HEK293 (cell line): Measurements from ENCODE around the gene MITF.

Experiments
- CTCF ChIA-PET: fragments of 350-600 bp; formaldehyde crosslinking; extraction: SDS; loops from one replicate; lab custom pipeline; 2021; ENCODE audit warnings: antibody characterized with exemption; lab: Yijun Ruan, JAX
- POLR2A ChIA-PET: fragments of 300-600 bp; formaldehyde crosslinking; extraction: SDS; loops from one replicate; lab custom pipeline; 2020; ENCODE audit warnings: antibody characterized with exemption, inconsistent platforms; lab: Yijun Ruan, JAX
- H3K27ac ChIP-seq: fragments of 200-500 bp; sonication (Bioruptor generic); 2 replicates; pipeline ENCODE4 v1.5.1; 2014; ENCODE audit warnings: low read depth, low read length, control low read depth, inconsistent platforms; ENCODE audit errors: extremely low read depth
- H3K36me3 ChIP-seq, 2 experiments: fragments of 200-500 bp in 1 of 2; sonication (Bioruptor generic) in 1 of 2; 1 replicate in 1 of 2; 2 replicates in 1 of 2; pipeline ENCODE4 v1.5.1; 2014 to 2017; ENCODE audit warnings: inconsistent platforms in 2 of 2, low read length in 2 of 2; ENCODE audit not compliant: control insufficient read depth in 2 of 2, insufficient read depth in 1 of 2
- H3K4me1 ChIP-seq: fragments of 200-500 bp; sonication (Bioruptor generic); 2 replicates; pipeline ENCODE4 v1.5.1; 2014; ENCODE audit warnings: mild to moderate bottlenecking, low read length, inconsistent platforms; ENCODE audit not compliant: control insufficient read depth, insufficient read depth
- H3K4me3 ChIP-seq: 2 replicates; pipeline ENCODE4 v1.5.1; 2011; ENCODE audit warnings: low read depth, mild to moderate bottlenecking, control low read depth, low read length, moderate library complexity
- H3K9me3 ChIP-seq: fragments of 200-500 bp; sonication (Bioruptor generic); 2 replicates; pipeline ENCODE4 v1.5.1; 2014; ENCODE audit warnings: low read depth, low read length, inconsistent platforms; ENCODE audit not compliant: control insufficient read depth, insufficient read depth
- GFI1B ChIP-seq: fragments of 450-650 bp; formaldehyde crosslinking; IDR thresholded peaks from 2 replicates; pipeline ENCODE4 v1.5.1; 2016; ENCODE audit warnings: missing biosample characterization, missing genetic modification characterization
- GLI4 ChIP-seq: fragments of 450-650 bp; formaldehyde crosslinking; IDR thresholded peaks from 2 replicates; pipeline ENCODE4 v1.5.1; 2016; ENCODE audit warnings: missing biosample characterization, missing genetic modification characterization
- HIC1 ChIP-seq: fragments of 450-650 bp; formaldehyde crosslinking; IDR thresholded peaks from 2 replicates; pipeline ENCODE4 v1.5.1; 2016; ENCODE audit warnings: missing biosample characterization, missing genetic modification characterization
- KLF1 ChIP-seq: fragments of 450-650 bp; formaldehyde crosslinking; IDR thresholded peaks from 2 replicates; pipeline ENCODE4 v1.5.1; 2016; ENCODE audit warnings: missing biosample characterization, missing genetic modification characterization
- SETDB1 ChIP-seq: IDR thresholded peaks from one replicate; pipeline ENCODE4 v1.6.1; 2017; ENCODE audit warnings: mild to moderate bottlenecking, low read length, moderate library complexity, mixed read lengths; ENCODE audit not compliant: insufficient read length
- TRIM28 ChIP-seq: IDR thresholded peaks from 2 replicates; pipeline ENCODE4 v1.6.1; 2011; ENCODE audit warnings: low read length, control low read depth, borderline replicate concordance
- ZBTB20 ChIP-seq: fragments of 450-650 bp; formaldehyde crosslinking; IDR thresholded peaks from 2 replicates; pipeline ENCODE4 v1.5.1; 2016; ENCODE audit warnings: missing biosample characterization, missing genetic modification characterization
- ZBTB44 ChIP-seq: fragments of 450-650 bp; IDR thresholded peaks from 2 replicates; pipeline ENCODE4 v1.5.1; 2018; ENCODE audit warnings: missing biosample characterization, mild to moderate bottlenecking, missing genetic modification characterization
- ZBTB48 ChIP-seq: fragments of 450-650 bp; formaldehyde crosslinking; IDR thresholded peaks from 2 replicates; pipeline ENCODE4 v1.5.1; 2016; ENCODE audit warnings: missing biosample characterization, missing genetic modification characterization
- ZBTB49 ChIP-seq: fragments of 450-650 bp; formaldehyde crosslinking; IDR thresholded peaks from 2 replicates; pipeline ENCODE4 v1.5.1; 2016; ENCODE audit warnings: missing biosample characterization, missing genetic modification characterization, low read depth
- ZNF19 ChIP-seq: fragments of 450-650 bp; formaldehyde crosslinking; IDR thresholded peaks from 2 replicates; pipeline ENCODE4; 2016; ENCODE audit warnings: missing biosample characterization, missing genetic modification characterization, low read depth
- ZNF248 ChIP-seq: fragments of 450-650 bp; formaldehyde crosslinking; IDR thresholded peaks from 2 replicates; pipeline ENCODE4 v1.5.1; 2017; ENCODE audit warnings: missing biosample characterization, missing genetic modification characterization
- ZNF692 ChIP-seq: fragments of 450-650 bp; formaldehyde crosslinking; IDR thresholded peaks from 2 replicates; pipeline ENCODE4 v1.5.1; 2016; ENCODE audit warnings: missing biosample characterization, missing genetic modification characterization
- ZNF791 ChIP-seq: fragments of 450-650 bp; formaldehyde crosslinking; IDR thresholded peaks from 2 replicates; pipeline ENCODE4 v1.5.1; 2016; ENCODE audit warnings: missing biosample characterization, missing genetic modification characterization
- ZSCAN30 ChIP-seq: fragments of 450-650 bp; IDR thresholded peaks from 2 replicates; pipeline ENCODE4 v1.5.1; 2018; ENCODE audit warnings: missing biosample characterization, mild to moderate bottlenecking, missing genetic modification characterization, moderate library complexity

The MITF gene

DNA sequence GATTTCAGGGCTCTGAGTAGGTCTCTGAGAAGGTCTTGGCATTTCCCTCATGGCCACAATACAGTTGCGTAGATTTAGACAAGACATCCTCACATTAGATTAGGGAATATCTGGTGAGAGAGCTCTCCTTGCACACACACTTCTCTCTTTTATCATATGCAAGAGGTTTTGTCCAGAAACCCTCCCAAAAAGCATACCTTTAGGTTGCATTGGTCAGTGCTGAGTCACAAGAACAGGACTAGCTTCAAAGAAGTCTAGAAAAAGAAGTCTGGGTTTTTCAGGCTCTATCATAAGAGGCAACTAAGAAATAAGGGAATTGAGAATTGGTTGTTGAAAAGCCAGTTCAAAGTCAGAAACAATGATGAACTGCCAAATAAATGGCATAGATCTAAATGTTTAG lies 40.1 kb upstream of the MITF start:
- no peaks in the 10 kb centered on the region for H3K4me1 ChIP-seq
- H3K27ac ChIP-seq = no peak overlapping the region
- H3K9me3 ChIP-seq = no peaks in the 10 kb centered on the region
- ChIA-PET POLR2A (interaction anchor here (1.1 kb wide), 1 partner anchor 40 kb away, joined by 4 read pairs; the partner anchor contains the start of gene MITF), CTCF (interaction anchor here (0.8 to 6.2 kb wide), 2 partner anchors 8 to 92 kb away, joined by 3 to 35 read pairs; no protein-coding TSS in a partner anchor)
- no peak overlapping the region for H3K4me3 ChIP-seq
- no peaks in the 10 kb centered on the region for H3K36me3 ChIP-seq
- no peak for TF ChIP-seq ZNF19 (tag by site-specific recombination)

DNA sequence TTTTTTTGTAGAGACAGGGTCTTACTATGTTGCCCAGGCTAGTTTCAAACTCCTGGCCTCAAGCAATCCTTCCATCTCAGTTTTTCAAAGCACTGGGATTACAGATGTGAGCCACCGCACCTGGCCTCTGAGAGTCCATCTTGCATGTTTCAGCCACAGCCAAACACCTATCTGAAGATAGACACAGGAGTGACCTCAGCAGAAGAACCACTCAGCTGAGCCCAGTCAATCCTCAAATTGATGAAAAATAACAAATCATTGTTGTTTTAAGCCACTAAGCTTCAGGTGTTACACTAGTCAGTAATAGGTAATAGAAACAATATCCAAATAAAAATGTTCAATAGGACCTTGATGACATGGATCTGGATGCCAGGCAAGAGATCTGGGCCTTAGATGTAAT lies 38.3 kb upstream of the MITF start:
- no peak overlapping the region for H3K4me3 ChIP-seq
- H3K4me1 ChIP-seq = no peaks in the 10 kb centered on the region
- peak; percentile 80 for TF ChIP-seq SETDB1
- peak; percentile 43; the same call in 1 of the 2 replicates for TF ChIP-seq TRIM28
- no peak for TF ChIP-seq ZNF692 (tag by site-specific recombination)
- H3K36me3 ChIP-seq = no peaks in the 10 kb centered on the region
- H3K27ac ChIP-seq = no peak overlapping the region
- no peaks in the 10 kb centered on the region for H3K9me3 ChIP-seq
- ChIA-PET CTCF (interaction anchor here (0.6 to 0.7 kb wide), 2 partner anchors 9 to 61 kb away, joined by 3 read pairs; no protein-coding TSS in a partner anchor), POLR2A (no interaction called here)

- ChIA-PET CTCF (interaction anchor here (1.1 kb wide), 1 partner anchor 9 kb away, joined by 3 read pairs; no protein-coding TSS in a partner anchor), POLR2A (no interaction called here)
- Histone ChIP-seq H3K4me1 (no peaks in the 10 kb centered on the region), H3K27ac (no peak overlapping the region), H3K9me3 (no peaks in the 10 kb centered on the region), H3K4me3 (no peak overlapping the region), H3K36me3 (no peaks in the 10 kb centered on the region)
- TF ChIP-seq ZSCAN30 (tag by site-specific recombination) = no peak
- no peak for TF ChIP-seq ZBTB49
- TF ChIP-seq ZBTB20 (tag by site-specific recombination) = no peak
- no peak for TF ChIP-seq ZNF791
- TF ChIP-seq KLF1 (tag by site-specific recombination) = no peak
- no peak for TF ChIP-seq ZBTB48 (tag by site-specific recombination)
- no peak for TF ChIP-seq GLI4
- TF ChIP-seq GFI1B (tag by site-specific recombination) = no peak
- no peak for TF ChIP-seq HIC1
- no peak for TF ChIP-seq ZNF248 (tag by site-specific recombination)
- TF ChIP-seq ZBTB44 (tag by site-specific recombination) = no peak
These were observed 28.9 kb upstream of the MITF start for GRCh38 chr3:69710153-69710977.
